ENCODE measurements around the gene STIM1.

The STIM1 gene

DNA sequence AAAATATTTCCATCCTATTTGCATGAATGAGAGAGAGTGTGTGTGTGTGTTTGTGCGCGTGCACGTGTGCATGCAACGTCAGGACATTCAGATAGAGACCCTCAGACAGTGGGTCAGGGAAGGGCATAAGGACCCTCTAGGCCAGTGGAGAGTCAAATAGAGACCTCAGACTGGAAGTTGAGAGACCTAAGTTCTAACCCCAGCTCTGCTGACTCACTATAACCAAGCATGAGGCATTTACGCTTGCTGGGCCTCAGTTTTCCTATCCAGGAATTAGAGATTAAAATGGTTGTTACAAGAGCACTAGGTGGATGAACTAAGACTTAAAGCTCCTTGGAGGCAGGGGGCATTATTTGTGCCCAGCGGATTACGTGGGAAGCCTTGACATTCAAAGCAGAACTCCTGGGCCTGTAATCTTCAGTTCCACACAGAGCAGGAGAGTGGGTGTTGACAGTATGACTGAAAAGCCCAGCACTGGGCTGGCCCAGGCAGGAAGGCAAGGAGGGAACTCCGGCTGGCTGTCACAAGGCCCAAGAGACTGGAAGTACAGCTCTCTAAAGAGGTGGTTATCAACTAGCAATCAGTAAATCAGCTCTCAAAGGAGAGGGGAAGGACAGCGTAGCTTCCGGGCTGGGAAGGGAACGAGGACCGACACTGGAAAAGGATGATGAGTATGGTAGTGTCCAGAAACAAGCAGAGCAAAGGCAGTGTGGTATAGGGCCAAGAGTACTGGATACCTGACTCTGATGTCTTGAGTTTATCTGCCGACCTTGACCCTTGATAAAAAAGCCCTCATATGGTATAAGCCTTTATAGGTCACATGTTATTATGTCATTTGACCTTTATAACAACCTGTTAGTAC lies 23.9 kb upstream of the STIM1 start:
- no peak for DNase-seq

GRCh38 chr11:3832816-3833215 lies 22.6 kb upstream of the STIM1 start:
- DNase-seq = no peak

DNA sequence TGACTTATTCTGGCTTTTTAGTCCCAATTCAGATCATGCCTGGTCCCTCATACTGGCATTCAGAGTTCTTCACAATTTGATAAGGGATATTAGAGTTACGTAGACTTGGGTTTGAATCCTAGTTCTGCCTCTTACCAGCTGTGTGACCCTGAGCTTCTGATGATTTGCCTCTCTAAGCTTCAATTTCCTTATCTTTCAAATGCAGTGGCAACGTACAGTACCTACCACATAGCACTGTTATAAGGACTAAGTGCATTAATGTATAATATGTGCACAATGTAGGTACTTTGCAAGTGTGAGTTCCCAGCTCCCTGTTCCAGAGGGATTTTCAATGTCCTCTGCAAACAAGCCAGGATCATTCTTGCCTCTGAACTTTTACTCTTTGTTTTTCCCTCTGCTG lies 22.0 kb upstream of the STIM1 start:
- no peak for DNase-seq

DNA sequence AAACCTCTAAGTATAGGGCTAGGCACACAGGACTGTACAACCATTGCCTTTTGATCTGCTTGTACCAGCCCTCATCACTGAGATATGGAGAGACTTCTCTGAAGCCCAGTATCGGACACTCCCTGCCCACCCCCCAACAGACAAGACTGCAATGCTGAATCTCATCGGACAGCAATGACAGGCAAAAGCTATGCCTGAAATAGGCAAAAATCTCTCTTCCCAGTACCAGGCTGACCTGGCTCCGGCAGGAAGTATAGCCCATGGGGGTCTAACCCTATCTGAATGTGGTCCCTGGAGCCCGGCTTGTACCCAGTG lies 21.2 kb upstream of the STIM1 start:
- DNase-seq = no peak

DNA sequence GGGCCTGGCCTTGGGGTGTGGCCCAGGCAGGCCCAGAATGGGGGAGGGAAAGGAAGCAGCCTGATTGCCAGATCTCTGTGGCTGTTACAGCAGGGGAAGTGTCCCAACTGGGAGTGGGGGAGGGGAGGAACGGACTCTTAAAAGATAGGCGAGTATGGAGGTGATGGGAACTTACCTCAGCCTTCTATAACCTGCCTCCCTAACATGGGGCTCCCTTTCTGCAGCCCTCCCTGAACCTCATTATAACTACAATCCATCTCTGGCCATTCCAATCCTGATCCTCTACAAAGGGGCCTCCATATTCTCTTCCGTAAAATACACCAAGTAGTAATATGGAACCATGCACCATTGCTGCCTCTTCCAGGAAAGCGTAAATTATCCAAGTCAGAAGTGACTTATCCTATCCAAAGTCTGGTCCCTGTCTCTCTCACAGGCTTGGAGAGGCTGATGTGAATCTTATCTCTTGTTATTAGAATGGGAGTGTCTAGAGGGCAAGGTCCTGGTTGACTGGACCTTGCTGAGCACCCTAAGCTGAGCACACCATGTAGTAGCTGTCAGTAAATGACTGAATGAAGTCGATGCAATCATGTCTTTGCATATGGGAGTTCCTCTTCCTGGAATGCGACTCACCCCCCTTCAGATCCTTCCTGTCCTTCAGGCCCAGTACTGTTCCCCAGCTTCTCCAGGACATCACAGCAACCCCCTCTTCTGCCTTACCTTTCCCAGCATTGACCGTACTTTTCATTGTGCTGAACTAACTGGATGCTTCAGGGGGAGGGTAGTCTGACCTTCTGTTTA lies 20.6 kb upstream of the STIM1 start:
- DNase-seq = no peak

- no peak for DNase-seq
Observed at GRCh38 chr11:3835751-3836150, 19.7 kb upstream of the STIM1 start.

DNA sequence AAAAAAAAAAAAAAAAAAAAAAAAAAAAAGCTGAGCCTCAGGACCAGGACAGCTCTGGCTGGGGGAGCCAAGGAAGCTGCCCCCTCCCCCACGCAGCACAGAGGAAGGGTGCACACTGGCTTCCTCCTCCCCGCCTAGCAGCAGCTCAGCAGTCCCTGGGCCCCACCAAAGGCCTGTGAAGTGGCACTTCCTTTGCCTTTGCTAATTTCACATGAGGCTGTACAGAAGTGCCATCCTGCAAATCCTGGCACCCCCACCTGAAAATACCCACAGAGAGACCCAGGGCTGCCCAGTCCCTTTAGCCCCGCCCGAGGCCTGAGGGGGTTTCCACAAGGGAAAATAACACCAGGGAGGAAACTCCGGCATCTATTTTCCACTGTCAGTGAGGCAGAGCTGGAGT lies 18.6 kb upstream of the STIM1 start:
- peak; percentile 50 to 62 for DNase-seq

GRCh38 chr11:3837793-3838192 lies 17.7 kb upstream of the STIM1 start:
- no peak for DNase-seq

GRCh38 chr11:3838504-3838903 lies 17.0 kb upstream of the STIM1 start:
- DNase-seq = no peak

- peak in 1 of 2 donors; percentile 62 for DNase-seq
Observed at GRCh38 chr11:3840004-3840869, 15.2 kb upstream of the STIM1 start.

DNA sequence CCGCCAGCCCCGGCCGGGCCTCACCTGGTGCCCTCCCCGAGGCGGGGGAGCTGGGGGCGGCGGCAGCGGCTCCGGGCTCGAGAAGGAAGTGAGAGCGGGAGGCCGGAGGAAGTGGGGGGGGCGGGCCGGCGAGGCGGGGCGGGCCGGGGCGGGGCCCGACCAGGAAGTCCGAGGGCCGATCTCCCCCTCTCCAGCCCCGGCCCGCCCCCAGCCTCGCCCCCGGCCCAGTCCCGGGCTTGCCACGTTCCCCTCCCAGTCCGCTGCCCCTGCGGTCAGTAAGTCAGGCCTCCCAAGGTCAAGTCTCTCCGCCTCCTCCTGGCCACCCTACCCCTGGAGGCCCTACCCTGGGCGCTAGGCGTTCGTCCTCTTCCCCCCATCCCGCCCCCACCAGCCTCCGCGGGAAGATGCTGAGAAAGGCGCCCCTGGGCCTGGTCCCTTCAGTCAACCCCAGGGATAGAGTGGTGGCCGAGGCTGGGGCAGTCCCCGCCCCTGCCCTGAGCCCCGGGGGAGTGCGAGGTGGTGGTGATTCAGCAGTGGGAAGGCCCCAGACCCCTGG lies 14.5 kb upstream of the STIM1 start, which contains the start of gene RHOG:
RHOG (minus strand) TSS at position 90 of the 556 bp plus-strand sequence. CDS start 12,821 bp downstream, outside the sequence.
- no peak for DNase-seq

DNA sequence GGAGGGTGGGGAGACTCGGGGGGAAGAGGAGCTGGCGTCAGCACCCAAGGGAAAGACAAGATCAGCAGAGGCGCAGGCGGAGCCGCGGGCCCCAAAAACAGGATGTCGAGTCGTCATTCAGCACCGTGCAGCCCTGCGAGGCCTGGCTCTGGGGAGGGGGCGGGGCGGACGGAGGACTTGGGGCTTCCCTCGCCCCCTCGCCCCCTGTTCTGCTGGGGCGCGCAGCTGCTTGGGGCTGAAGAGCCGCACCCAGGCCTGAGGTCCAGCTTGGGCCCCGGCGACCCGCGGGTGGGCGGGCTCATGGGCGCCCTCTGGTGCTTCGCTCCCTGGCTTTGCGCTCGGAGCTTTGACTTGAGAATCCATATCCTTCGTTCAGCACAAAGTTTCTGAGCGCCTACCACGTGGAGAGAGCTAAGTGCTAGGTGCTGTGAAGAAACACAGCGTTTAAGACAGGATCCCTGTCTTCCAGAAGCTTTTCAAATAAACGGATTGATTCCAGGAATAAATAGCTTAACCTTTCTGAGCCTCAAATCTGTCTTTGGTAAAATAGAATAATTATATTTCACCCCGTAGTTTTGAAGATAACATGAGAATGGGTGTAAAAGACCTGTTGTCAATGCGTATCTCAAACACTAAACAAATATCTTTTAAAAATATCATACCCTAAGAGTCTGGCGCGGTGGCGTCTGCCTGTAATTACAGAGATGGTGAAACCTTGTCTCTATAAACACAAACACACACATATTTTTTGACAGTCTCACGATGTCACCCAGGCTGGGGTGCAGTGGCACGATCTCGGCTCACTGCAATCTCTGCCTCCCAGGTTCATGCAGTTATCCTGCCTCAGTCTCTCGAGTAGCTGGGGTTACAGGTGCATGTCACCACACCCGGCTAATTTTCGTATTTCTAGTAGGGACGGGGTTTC lies 13.8 kb upstream of the STIM1 start:
- DNase-seq = peak; percentile 94

- DNase-seq = no peak
Observed at GRCh38 chr11:3843326-3843725, 12.1 kb upstream of the STIM1 start.

DNA sequence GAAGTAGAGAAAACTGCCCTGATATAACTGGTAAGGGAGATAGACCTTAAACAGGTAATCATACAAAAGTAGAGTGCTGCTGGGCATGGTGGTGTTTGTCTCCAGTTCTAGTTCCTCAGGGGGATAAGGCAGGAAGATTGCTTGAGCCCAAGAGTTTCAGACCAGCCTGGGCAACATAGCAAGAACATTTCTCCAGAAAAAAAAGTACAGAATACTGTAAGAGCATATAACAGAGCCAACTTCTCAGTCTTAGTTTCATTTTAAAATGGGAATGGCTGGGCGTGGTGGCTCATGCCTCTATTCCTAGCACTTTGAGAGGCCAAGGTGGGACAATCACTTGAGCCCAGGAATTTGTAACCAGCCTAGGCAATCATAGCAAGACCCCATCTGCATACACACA lies 10.2 kb upstream of the STIM1 start:
- DNase-seq = no peak

DNA sequence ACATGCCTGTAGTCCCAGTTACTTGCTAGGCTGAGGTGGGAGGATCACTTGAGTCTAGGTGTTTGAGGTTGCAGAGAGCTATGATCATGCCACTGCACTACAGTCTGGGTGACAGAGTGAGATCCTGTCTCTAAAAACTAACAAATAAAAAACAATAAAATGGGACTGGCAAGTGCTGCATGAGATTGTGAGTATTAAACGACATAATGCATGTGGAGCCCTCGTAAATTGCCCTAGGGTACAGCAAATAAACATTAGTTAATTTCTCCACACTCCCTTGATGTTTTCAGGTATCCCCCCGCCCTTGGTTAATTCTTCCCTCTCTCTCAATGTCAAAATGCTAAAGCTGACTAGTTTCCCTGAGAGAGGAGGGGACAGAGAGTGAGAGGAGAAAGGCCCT lies 9.8 kb upstream of the STIM1 start:
- no peak for DNase-seq

- peak in 1 of 2 donors; percentile 61 for DNase-seq
Observed at GRCh38 chr11:3849297-3849874, 6.1 kb upstream of the STIM1 start.

DNA sequence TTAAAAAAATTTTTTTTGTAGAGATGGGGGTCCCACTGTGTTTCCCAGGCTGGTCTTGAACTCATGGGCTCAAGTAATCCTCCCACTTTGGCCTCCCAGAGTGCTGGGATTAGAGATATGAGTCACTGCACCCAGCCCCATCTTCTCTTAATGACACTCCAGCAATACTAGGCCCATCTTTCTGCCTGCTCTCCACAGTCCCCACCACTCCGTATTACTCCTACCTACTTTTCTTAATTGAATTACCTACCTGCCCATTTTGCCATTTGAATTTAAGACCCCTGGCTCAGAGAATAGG lies 2.0 kb upstream of the STIM1 start:
- DNase-seq = no peak

DNA sequence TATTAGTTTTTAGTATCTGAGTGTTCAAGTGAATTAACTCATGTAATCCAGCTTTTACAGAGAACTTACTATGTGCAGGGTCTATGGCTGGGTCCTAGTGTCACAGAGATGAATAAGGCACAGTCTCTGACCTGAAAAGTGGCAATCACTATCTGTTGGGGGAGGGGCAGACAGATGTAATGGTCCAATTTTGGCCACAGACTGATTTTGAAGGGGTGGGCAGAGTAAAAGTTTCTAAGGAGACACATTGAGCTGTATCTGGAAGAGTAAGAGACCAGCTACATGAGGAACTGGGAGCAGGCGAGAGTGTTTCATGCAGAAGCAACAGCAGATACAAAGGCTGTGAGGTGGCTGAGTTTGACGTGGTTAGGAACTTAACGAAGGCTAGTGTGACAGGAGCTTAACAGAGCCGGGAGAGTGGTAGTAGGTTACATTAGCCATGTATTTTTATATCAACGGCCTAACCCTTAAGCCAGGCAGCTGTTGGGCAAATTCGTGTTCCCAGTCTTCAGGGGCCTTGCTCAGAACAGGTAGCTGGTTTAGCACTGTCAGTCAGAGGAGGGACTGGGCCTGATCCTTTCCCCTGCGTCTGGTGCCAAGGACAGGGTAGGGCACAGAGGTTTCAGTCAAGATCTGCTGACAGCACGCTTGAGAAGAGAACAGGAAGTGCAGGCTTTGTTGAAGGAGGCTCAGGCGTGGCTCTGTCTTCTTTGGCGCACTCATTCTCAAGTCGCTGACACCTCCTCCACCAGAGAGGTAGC lies 1.4 kb upstream of the STIM1 start:
- peak; percentile 63 to 68 for DNase-seq

- DNase-seq = no peak
Observed at GRCh38 chr11:3854660-3854976, 846 bp upstream of the STIM1 start.

DNA sequence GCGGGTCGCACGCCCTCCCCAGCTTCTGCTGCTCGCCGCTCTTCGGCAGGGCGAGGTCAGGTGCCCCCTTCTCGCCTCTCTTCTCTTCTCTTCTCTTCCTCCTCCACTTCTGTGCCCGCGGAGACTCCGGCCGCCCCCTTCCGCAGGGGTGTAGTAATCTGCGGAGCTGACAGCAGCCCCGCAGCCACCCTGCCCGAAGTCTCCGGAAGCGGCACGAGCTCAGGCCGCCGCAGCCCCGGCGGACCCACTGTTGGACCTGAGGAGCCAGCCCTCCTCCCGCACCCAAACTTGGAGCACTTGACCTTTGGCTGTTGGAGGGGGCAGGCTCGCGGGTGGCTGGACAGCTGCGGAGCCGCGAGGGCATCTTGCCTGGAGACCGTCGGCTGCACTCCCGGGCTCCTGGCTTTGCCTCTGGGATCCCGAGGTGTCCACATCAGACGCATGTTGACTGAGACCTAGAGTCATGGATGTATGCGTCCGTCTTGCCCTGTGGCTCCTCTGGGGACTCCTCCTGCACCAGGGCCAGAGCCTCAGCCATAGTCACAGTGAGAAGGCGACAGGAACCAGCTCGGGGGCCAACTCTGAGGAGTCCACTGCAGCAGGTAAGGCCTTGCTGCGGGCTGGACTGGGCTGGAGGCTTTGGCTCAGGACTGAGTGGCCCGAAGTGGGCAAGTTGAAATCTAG lies 486 bp downstream of the STIM1 start:
- peak; percentile 58 to 61 for DNase-seq
